IMR-90 (cell line): ENCODE results near the gene MCRIP2. TPM values are rescaled to one million over a fixed set of nuclear protein-coding genes. Genes with fewer than 3 reads are reported as not detected.

Experiments used
- polyA plus RNA-seq, 3 experiments: library from polyadenylated mRNA; depleted of rRNA; stranded (reverse); fragments of >200 nt; gene quantifications; 2 replicates each; pipeline ENCODE4 v1.2.3, GENCODE V29; 2012; ENCODE audit warnings: low replicate concordance in 1 of 3
- total RNA-seq: library from RNA; depleted of rRNA; stranded (reverse); fragments of >200 nt; gene quantifications from 2 replicates; pipeline ENCODE4 v1.2.3, GENCODE V29; 2012; rRNA removed

Gene MCRIP2
- total and polyA plus RNA-seq, 2 of the 4 experiments (the other 2 are of a cell fraction), result 6.3 to 19.6 TPM

Other genes starting within 250 kb of the MCRIP2 start
- gene NME4, start 244.6 kb upstream of the MCRIP2 start, total RNA-seq, result 123 and 124 TPM in 2 replicates
- gene NME4, start 244.6 kb upstream of the MCRIP2 start, polyA plus RNA-seq (2012; rRNA removed), result 288 and 406 TPM in 2 replicates
- 3.9 TPM in 2 replicates for gene DECR2, start 239.9 kb upstream of the MCRIP2 start, total RNA-seq
- gene DECR2, start 239.9 kb upstream of the MCRIP2 start, polyA plus RNA-seq (2012; rRNA removed), result 26.7 and 29.6 TPM in 2 replicates
- 7.5 TPM in 2 replicates for gene RAB11FIP3, start 216.2 kb upstream of the MCRIP2 start, total RNA-seq
- 19.9 and 22.5 TPM in 2 replicates for gene RAB11FIP3, start 216.2 kb upstream of the MCRIP2 start, polyA plus RNA-seq (2012; rRNA removed)
- 9.3 and 11.4 TPM in 2 replicates for gene CAPN15, start 114.1 kb upstream of the MCRIP2 start, total RNA-seq
- gene CAPN15, start 114.1 kb upstream of the MCRIP2 start, polyA plus RNA-seq (2012; rRNA removed), result 24.3 and 36.0 TPM in 2 replicates
- not detected in 2 replicates for gene PRR35, start 81.4 kb upstream of the MCRIP2 start, total RNA-seq
- not detected in 2 replicates for gene PRR35, start 81.4 kb upstream of the MCRIP2 start, polyA plus RNA-seq (2012; rRNA removed)
- 0.56 and 0.72 TPM in 2 replicates for gene NHLRC4, start 74.8 kb upstream of the MCRIP2 start, total RNA-seq
- 0.65 and 0.84 TPM in 2 replicates for gene NHLRC4, start 74.8 kb upstream of the MCRIP2 start, polyA plus RNA-seq (2012; rRNA removed)
- 5.9 and 7.2 TPM in 2 replicates for gene PIGQ, start 71.9 kb upstream of the MCRIP2 start, total RNA-seq
- gene PIGQ, start 71.9 kb upstream of the MCRIP2 start, polyA plus RNA-seq (2012; rRNA removed), result 36.8 and 40.5 TPM in 2 replicates
- 6.8 and 6.9 TPM in 2 replicates for gene RAB40C, start 51.8 kb upstream of the MCRIP2 start, total RNA-seq
- 13.7 and 15.3 TPM in 2 replicates for gene RAB40C, start 51.8 kb upstream of the MCRIP2 start, polyA plus RNA-seq (2012; rRNA removed)
- gene WFIKKN1, start 10.8 kb upstream of the MCRIP2 start, total RNA-seq, result not detected in 2 replicates
- 0.10 and 0.23 TPM in 2 replicates for gene WFIKKN1, start 10.8 kb upstream of the MCRIP2 start, polyA plus RNA-seq (2012; rRNA removed)
- 40.8 and 46.8 TPM in 2 replicates for gene METTL26, start 5.5 kb upstream of the MCRIP2 start, total RNA-seq
- gene METTL26, start 5.5 kb upstream of the MCRIP2 start, polyA plus RNA-seq (2012; rRNA removed), result 128 and 184 TPM in 2 replicates
- gene WDR90, start 7.5 kb downstream of the MCRIP2 start, total RNA-seq, result 1.4 and 1.7 TPM in 2 replicates
- gene WDR90, start 7.5 kb downstream of the MCRIP2 start, polyA plus RNA-seq (2012; rRNA removed), result 18.7 and 21.7 TPM in 2 replicates
- gene RHOT2, start 26.3 kb downstream of the MCRIP2 start, total RNA-seq, result 20.0 and 20.3 TPM in 2 replicates
- gene RHOT2, start 26.3 kb downstream of the MCRIP2 start, polyA plus RNA-seq (2012; rRNA removed), result 181 and 228 TPM in 2 replicates
- 0.72 and 0.83 TPM in 2 replicates for gene RHBDL1, start 33.8 kb downstream of the MCRIP2 start, total RNA-seq
- 4.1 and 4.8 TPM in 2 replicates for gene RHBDL1, start 33.8 kb downstream of the MCRIP2 start, polyA plus RNA-seq (2012; rRNA removed)
- gene STUB1, start 38.6 kb downstream of the MCRIP2 start, total RNA-seq, result 162 and 183 TPM in 2 replicates
- gene STUB1, start 38.6 kb downstream of the MCRIP2 start, polyA plus RNA-seq (2012; rRNA removed), result 186 and 195 TPM in 2 replicates
- 17.2 and 17.7 TPM in 2 replicates for gene JMJD8, start 42.5 kb downstream of the MCRIP2 start, total RNA-seq
- 62.5 and 72.2 TPM in 2 replicates for gene JMJD8, start 42.5 kb downstream of the MCRIP2 start, polyA plus RNA-seq (2012; rRNA removed)
- 0.72 and 1.1 TPM in 2 replicates for gene WDR24, start 48.6 kb downstream of the MCRIP2 start, total RNA-seq
- 8.7 and 10.8 TPM in 2 replicates for gene WDR24, start 48.6 kb downstream of the MCRIP2 start, polyA plus RNA-seq (2012; rRNA removed)
- 0.18 and 0.56 TPM in 2 replicates for gene FBXL16, start 64.0 kb downstream of the MCRIP2 start, total RNA-seq
- gene FBXL16, start 64.0 kb downstream of the MCRIP2 start, polyA plus RNA-seq (2012; rRNA removed), result 2.2 and 3.0 TPM in 2 replicates
- 6.1 and 8.6 TPM in 2 replicates for gene METRN, start 73.3 kb downstream of the MCRIP2 start, total RNA-seq
- 48.2 and 91.1 TPM in 2 replicates for gene METRN, start 73.3 kb downstream of the MCRIP2 start, polyA plus RNA-seq (2012; rRNA removed)
- 7.3 and 7.5 TPM in 2 replicates for gene ANTKMT, start 79.3 kb downstream of the MCRIP2 start, total RNA-seq
- 16.2 and 25.7 TPM in 2 replicates for gene ANTKMT, start 79.3 kb downstream of the MCRIP2 start, polyA plus RNA-seq (2012; rRNA removed)
- gene CCDC78, start 84.6 kb downstream of the MCRIP2 start, total RNA-seq, result 0.54 and 0.56 TPM in 2 replicates
- 4.6 and 5.5 TPM in 2 replicates for gene CCDC78, start 84.6 kb downstream of the MCRIP2 start, polyA plus RNA-seq (2012; rRNA removed)
- gene HAGHL, start 85.3 kb downstream of the MCRIP2 start, total RNA-seq, result 3.0 and 3.1 TPM in 2 replicates
- gene HAGHL, start 85.3 kb downstream of the MCRIP2 start, polyA plus RNA-seq (2012; rRNA removed), result 12.5 and 17.5 TPM in 2 replicates
- gene CIAO3, start 99.2 kb downstream of the MCRIP2 start, total RNA-seq, result 13.9 and 17.0 TPM in 2 replicates
- gene CIAO3, start 99.2 kb downstream of the MCRIP2 start, polyA plus RNA-seq (2012; rRNA removed), result 20.2 and 20.5 TPM in 2 replicates
- gene MSLN, start 118.9 kb downstream of the MCRIP2 start, total RNA-seq, result not detected in 2 replicates
- gene MSLN, start 118.9 kb downstream of the MCRIP2 start, polyA plus RNA-seq (2012; rRNA removed), result 0.14 and 0.22 TPM in 2 replicates
- gene RPUSD1, start 146.6 kb downstream of the MCRIP2 start, total RNA-seq, result 11.7 and 13.1 TPM in 2 replicates
- gene RPUSD1, start 146.6 kb downstream of the MCRIP2 start, polyA plus RNA-seq (2012; rRNA removed), result 32.3 and 43.3 TPM in 2 replicates
- 3.1 and 3.2 TPM in 2 replicates for gene CHTF18, start 146.8 kb downstream of the MCRIP2 start, total RNA-seq
- gene CHTF18, start 146.8 kb downstream of the MCRIP2 start, polyA plus RNA-seq (2012; rRNA removed), result 21.4 and 28.1 TPM in 2 replicates
- not detected in 2 replicates for gene GNG13, start 158.9 kb downstream of the MCRIP2 start, total RNA-seq
- gene GNG13, start 158.9 kb downstream of the MCRIP2 start, polyA plus RNA-seq (2012; rRNA removed), result not detected in 2 replicates